Glomerular visceral epithelial cell (primary cell): Measurements from ENCODE around the gene TRIM41.
"Not testable (repeated sequence)": the region's sequence is repeated elsewhere in the genome, so short reads cannot be mapped to it uniquely, and the experiment has no call there.

Experiments used
- DNase-seq: peaks from one replicate; pipeline ENCODE4 v3.0.0-alpha.2; 2016; ENCODE audit errors: extremely low spot score

The TRIM41 gene

DNA sequence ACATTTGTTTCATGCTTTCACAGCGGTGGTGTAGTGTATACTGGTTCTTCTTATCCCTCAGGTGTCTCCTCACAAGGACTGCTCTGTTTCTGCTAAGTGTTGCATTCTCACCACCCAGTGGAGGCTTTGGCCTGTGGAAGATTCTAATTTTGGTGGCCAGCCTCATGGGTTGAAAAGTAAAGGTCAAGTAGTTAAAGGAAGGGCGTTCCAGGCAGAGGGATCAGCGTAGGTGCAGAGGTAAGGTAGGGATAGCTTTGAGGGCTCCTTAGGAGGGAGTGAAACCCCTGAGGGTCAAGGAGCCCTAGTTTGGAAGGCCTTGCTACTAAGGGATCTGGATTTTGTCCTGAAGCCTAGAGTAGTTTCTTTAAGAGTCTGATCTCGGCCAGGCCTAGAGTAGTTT is 25.2 kb downstream of the TRIM41 start:
- no peak for DNase-seq

- no peak for DNase-seq
Observed at GRCh38 chr5:181255276-181255675, 32.2 kb downstream of the TRIM41 start.

GRCh38 chr5:181255836-181256578 is 32.9 kb downstream of the TRIM41 start:
- no peak for DNase-seq

- DNase-seq, result no peak
Observed at GRCh38 chr5:181258576-181258975, 35.5 kb downstream of the TRIM41 start.

DNA sequence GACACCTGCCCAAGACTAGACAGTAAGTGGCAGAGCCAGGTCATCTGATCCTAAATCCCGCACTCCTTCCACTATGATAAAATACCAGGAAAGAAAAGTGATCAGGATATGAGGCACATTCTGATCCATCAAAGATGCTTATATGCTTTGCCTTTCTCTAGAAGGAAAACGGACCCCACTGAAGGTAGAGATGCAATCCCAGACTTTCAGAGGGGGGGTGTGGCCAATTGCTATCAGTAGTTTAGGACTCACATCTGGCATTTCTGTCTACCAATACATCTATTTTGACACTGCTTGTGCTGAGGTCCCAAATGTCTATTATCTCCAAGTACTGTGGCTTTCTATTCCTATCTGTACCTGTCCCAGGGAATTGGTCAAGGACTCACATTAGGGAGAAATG is 36.2 kb downstream of the TRIM41 start:
- DNase-seq, result no peak

DNA sequence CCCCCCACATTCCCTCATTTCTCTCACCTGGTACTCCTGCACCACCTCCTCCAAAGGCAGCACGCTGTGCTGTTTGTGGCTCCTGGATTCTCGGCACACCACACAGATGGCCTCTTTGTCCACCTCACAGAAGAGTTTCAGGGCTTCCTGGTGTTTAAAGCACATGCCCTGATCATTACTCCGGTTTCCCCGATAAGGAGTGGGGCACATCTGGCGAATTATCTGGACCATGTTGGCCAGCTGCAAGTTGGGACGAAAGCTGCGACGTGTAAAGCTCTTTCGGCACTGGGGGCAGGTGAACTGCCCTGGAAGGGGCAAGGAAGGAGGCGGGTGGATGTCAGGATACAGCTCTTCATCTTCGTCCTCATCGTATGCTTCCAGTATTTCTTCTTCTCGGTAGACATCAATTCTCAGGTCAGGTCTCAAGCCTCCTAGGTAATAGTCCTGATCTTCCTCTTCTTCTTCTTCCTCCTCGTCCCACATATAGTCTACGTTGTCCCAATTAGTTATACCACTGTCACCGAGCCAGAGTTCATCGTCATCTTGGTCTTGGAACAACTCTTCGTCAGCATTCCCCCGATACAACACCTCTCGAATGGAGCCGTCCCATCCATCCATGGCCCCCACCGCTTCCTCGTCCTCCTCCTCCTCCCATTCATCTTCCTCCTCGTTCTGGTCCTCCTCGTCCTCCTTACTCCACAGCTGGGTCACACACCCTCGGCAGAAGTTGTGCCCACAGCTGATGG is 37.1 kb downstream of the TRIM41 start:
- no peak for DNase-seq

DNA sequence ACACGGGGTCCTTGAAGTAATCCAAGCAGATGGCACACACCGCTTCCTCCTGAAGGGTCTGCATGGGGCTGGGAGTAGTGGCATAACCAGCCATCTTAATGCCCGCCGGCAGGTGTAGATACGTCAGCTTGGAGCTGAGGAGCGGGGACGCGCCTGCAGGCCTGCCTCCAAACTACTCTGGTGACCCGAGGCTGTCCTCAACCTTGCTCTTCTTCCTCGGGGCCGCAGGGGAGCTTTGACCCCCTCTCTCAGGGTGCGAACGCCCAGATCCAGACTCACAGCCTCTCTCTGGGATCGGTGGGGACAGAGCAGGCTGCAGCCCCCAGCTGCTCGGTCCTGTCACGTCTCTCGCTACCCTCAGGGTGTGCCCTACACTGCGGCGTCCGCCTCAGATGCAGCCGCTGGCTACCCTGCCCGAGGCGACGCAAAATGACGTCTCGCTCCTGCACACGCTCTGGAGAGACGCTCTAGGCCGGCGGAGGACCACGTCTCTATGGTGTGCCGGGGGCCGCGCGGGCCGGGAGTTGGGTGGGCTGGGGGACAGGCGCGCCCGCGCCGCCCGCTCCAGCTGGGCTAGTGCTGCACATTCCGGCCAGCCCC is 37.7 kb downstream of the TRIM41 start, which contains the start of gene TRIM52:
Gene TRIM52, minus strand, starts transcription at position 424 of the 600 bp plus-strand sequence. Its CDS starts 330 bp downstream, at position 94.
- peak; percentile 91 for DNase-seq

DNA sequence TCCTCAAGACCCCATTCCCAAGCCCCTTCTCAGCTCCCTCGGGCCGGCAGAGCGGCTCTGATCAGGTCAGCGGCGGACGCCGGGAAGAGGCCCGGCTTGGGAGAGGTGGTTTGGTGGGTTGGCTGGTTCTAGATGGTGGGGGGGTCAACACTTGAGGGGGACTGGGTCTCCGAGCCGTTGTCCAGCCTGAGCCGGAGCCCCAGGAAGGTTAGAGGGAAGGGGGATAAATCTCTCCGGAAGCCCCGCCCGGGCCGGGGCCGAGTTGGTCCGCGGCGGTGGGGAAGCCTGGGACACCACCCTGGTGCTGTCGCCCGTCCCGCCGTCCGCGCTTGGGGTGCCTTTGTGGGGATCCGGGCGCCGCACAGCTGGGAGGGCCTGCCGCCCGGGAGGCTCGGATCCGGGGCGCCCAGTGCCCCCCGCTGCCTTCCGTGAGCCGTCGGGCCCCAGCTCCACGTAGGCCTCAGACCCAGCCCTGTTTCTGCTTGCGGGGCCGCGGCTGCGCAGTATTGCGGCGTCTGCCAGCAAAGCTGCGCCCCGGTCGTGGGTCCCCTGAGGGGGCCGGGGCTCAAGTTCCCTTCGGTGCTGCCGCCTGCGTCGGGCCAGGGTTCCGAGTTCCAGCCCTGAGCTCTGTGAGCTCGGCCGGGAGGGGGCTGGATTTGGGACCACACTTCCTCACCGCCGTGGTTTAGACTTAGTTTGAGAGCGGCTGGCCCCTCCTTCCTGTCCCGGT is 38.4 kb downstream of the TRIM41 start:
- DNase-seq, result peak; percentile 70

DNA sequence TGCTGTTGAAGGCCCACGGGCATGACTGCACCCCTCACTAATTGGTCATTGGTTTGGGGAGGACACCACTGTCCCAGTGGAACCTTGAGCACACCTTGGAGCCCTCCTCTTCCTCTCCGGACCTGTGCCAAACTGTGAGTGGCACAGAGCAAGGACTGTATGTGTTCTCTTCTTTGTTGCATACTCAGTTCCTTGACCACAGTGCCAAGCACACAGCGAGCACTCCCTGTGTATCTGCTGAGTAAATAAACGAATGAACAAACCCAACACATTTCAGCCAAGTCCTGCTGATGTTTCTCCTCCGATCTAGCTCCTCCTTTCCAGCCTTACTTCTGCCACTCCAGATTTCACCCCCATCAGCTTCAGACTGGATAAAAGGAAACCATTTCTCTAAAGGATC is 40.6 kb downstream of the TRIM41 start:
- no peak for DNase-seq

DNA sequence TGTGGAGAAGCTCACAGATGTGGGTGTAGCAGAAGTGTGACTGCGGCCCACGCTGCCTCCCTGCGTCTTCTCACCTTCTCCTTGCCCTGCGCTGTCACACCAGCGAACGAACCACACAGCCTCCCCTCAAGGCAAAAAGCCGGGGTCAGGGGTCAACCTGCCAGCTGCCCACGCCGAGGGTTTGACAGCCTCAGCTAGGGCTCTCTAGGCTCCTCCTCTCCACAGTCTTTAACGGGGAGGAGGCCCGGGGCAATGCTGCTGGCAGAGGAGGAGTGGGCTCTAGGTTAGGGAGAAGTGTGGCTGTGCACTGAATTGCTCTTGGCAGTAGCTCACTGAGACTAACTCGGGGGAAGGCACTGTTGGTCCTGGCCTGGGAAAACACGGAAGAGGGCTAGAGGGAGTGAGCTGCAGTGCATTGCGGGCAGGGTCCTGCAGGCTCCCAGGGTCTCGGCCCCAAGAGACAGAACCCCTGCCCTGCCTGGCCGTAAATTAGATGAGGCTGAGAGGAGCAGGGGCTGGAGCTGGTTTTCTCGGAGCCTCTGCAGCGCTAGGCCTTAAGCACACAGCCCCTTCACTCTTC is 42.1 kb downstream of the TRIM41 start:
- no peak for DNase-seq

DNA sequence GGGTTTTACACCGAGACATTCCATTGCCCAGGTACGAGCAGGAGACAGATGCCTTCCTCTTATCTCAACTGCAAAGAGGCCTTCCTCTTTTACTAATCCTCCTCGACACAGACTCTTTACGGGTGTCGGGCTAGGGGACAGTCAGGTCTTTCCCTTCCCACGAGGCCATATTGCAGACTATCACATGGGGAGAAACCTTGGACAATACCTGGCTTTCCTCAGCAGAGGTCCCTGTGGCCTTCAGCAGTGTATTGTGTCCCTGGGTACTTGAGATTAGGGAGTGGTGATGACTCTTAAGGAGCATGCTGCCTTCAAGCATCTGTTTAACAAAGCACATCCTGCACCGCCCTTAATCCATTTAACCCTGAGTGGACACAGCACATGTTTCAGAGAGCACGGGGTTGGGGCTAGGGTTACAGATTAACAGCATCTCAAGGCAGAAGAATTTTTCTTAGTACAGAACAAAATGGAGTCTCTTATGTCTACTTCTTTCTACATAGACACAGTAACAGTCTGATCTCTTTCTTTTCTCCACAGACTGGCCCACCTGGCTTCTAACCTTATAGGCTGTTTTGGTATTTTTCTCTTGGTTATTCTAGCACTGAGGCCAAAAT is 44.3 kb downstream of the TRIM41 start:
- DNase-seq, result not testable (repeated sequence)

DNA sequence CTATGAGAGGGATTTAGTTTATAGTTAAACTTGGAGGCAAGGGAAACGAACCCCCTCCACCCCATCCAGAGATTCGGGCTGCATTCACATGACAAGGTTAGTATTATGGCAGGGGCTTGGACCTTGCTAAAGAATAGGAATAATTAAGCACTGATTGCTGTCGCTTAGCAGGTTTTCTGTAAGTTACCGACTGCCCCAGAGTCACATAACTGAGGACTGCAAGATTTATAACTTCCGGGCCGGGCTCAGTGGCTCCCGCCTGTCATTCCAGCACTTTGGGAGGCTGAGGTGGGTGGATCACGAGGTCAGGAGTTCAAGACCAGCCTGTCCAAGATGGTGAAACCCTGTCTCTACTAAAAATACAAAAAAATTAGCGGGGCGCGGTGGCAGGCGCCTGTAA is 44.8 kb downstream of the TRIM41 start:
- DNase-seq, result not testable (repeated sequence)

DNA sequence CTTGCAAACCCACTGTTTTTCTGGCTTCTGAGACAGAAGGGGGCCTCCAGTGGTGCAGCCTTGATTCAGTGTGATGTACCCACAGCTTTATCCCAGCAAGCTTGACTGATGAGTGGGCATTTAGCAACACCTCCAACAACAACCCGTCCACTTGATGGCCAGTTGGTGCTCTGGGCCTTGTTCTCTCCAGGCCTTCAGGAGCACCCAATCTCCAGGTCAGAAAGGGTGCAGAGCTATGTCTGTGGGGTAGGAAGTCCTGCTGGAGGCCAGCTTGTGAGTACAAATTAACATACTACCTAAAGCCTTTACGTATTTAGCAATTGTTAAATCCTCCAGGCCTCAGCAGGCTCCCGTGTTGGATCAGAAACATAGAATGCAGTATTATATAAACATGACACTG is 48.0 kb downstream of the TRIM41 start:
- no peak for DNase-seq

DNA sequence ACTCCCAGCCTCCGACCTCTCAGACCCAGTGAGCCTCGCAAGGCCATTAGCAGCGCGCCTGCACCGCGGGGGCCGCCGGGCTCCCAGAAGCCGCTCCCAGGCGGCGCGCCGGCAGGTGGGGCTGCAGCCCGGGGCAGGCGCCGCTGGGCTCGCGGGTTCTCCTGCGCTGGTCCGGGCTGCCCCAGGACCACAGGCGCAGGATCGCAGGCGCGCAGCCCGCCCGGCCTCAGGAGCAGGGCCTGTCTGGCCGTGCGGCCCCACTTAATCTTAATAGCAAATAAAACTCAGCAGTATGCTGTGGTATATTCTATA is 50.3 kb downstream of the TRIM41 start:
- not testable (repeated sequence) for DNase-seq

DNA sequence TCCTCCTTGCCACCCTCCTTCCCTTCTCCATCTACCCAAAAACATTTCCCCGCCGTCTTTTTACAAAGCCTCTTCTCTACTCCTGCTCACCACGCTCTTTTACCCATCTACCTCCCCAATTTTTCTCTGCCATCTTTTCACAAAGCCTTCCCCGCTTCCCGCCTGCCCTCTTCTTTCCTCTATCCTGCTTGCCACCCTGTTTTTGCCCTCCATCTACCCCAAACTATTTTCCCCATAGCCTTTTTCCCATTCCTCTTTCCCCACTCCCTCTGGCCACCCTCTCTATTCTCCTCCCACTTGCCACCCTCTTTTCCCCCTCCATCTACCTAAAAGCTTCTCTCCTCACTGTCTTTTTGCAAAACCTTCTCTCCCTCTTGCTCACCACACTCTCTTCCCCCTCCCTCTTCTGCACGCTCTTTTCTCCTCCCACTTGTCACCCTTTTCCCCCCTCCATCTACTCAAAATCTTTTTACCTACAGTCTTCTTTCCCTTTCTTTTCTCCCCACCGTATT is 57.2 kb downstream of the TRIM41 start:
- DNase-seq, result no peak

DNA sequence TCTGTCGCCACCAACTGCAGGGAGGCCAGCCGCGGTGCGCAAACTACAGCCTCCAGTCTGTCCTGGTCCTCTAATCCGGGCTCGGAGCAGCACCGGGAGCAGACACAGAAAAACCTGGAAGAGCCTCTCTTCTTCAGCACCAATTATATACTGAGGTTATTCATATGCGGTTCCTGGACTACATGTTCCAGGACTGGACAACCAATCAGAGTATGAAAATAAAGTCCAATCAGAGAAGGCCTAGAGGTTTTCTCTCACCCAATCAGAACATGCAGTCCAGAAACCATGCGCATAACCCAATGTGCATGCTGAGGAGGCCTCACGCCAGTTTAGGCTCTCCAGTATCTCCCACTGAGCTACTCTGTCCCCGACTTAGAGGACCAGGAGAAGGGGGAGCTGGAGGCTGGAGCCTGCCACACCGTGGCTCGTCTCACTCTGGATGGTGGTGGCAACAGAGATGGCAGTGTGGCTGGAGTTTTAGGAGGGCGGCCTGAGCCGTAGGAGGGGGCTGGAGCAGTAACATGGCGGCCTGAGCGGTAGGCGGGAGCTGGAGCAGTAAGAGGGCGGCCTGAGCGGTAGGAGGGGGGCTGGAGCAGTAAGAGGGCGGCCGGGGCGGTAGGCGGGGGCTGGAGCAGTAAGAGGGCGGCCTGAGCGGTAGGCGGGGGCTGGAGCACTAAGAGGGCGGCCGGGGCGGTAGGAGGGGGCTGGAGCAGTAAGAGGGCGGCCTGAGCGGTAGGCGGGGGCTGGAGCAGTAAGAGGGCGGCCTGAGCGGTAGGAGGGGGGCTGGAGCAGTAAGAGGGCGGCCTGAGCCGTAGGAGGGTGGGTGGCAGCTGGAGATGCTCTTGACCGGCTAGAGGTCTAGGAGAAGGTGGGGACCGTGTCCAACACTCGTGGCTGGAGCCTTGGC is 58.2 kb downstream of the TRIM41 start:
- DNase-seq, result no peak

DNA sequence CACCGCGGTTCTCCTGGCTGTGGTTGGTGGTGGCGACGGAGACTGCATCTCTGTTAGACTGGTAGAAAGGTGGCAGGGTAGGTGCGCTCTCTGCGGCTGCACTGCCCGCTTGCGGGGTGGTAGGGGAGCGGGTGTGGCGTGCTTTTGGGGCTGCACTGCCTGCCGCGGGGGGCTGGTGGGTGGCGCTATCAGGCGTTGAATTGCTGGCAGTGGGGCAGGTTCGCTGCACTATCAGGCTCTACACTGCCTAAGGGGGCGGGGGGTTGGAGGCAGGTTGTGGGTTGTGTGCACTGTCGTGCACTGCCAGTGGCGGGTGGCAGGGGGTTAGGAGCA is 58.9 kb downstream of the TRIM41 start:
- DNase-seq, result no peak

- DNase-seq, result not testable (repeated sequence)
Observed at GRCh38 chr5:181282415-181282814, 59.3 kb downstream of the TRIM41 start.

DNA sequence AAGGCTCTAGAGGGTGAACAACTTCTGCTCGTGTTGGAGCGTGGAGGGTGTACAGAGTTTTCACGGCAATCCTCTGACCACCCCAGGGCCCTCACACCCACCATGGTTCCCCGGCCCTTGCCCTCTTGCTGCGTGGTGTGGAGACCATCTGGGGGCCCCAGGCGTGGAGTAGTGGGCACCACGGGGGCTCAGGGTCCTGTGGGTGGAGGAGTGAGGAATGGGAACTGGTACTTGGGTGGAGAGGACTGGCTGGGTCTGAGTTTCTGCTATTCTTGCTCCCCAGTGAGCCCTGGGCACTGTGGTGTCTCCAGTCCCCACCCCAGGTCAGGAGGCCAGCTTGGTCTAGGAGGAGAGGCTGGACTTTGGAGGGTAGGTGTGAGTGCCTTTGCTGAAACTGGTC is 59.8 kb downstream of the TRIM41 start:
- DNase-seq, result no peak

- peak; percentile 43 for DNase-seq
Observed at GRCh38 chr5:181283347-181283746, 60.3 kb downstream of the TRIM41 start.
